Astrocyte of the spinal cord (primary cell): Measurements from ENCODE around the gene FAT2.

ENCODE experiments used
- DNase-seq: peaks from one replicate; pipeline ENCODE4 v3.0.0; 2011; ENCODE audit warnings: low read depth, low spot score
- H3K4me3 ChIP-seq: 2 replicates; pipeline ENCODE4 v1.5.1; 2011; ENCODE audit warnings: low read depth, mild to moderate bottlenecking, low read length, moderate library complexity
- CTCF ChIP-seq: IDR thresholded peaks from 2 replicates; pipeline ENCODE4 v1.5.1; 2012; ENCODE audit warnings: low read depth, mild to moderate bottlenecking, low read length, inconsistent platforms
- in situ Hi-C: cut with HindIII; loops from 2 replicates; pipeline ENCODE4 v1.10.0; 2017; ENCODE audit warnings: low sequenced_read_pairs

FAT2 gene

DNA sequence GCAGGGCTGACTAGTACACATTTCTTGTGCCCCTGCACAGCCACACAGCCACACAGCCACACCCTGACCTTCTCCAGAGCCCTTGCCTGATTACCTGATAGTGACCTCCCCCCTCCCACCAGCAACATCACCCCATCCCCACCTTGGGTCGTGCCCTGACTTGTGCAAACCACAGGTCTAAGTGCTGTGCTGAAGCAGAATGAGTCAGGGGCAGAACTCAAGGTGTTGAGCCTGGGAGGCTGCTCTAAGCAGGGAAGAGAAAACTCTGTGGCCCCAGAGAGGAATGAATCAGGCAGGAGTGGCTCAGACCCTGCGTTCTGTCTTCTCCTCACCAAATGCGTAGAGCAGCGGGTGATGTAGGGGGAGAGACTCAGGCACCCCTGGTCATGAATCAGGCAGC lies 24.3 kb upstream of the FAT2 start:
- in situ Hi-C loops, result no loop called here
- H3K4me3 ChIP-seq, result no peak overlapping the region
- no peak for DNase-seq
- TF ChIP-seq CTCF, result no peak

DNA sequence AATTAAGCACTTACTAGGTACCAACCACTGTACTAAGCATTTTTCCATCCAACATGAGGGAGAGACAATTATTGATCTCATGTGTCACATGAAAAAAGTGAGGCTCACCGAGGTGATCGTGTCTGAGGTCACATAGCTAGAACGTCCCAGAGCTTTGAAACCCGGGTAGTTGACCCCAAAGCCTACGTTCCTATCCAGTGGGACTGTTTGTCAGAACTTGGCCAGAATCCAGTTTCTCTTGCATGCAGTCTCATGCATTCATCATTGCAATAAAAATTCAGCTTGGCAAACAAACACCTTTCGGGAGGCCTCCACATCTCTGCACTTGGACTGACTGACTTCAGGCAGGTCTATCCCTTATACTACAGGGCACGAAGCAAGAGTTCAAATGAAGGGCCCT lies 23.4 kb upstream of the FAT2 start:
- no peak for DNase-seq
- in situ Hi-C loops, result no loop called here
- H3K4me3 ChIP-seq, result no peak overlapping the region
- no peak for TF ChIP-seq CTCF

GRCh38 chr5:151612689-151613427 lies 21.7 kb upstream of the FAT2 start:
- TF ChIP-seq CTCF, result no peak
- in situ Hi-C loops, result no loop called here
- no peak for DNase-seq
- no peak overlapping the region for H3K4me3 ChIP-seq

GRCh38 chr5:151611127-151611775 lies 20.1 kb upstream of the FAT2 start:
- in situ Hi-C loops, result no loop called here
- no peak for TF ChIP-seq CTCF
- no peak for DNase-seq
- H3K4me3 ChIP-seq, result no peak overlapping the region

DNA sequence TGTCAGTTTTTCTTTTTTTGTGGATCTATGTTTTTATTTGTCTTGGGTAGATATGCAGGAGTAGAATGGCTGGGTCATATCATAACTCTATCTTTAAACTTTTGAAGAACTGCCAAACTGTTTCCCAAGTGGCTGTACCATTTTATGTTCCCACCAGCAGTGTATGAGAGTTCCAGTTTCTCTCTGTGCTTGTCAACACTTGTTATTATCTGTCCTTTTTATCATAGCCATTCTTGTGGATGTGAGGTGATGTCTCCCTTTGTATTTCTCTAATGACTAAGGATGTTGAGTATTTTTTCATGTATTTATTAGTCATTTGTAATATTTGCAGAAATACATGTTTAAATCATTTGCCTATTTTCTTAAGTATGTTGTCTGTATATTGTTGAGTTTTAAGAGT lies 17.4 kb upstream of the FAT2 start:
- in situ Hi-C loops, result no loop called here
- TF ChIP-seq CTCF, result no peak
- no peak overlapping the region for H3K4me3 ChIP-seq
- DNase-seq, result no peak

DNA sequence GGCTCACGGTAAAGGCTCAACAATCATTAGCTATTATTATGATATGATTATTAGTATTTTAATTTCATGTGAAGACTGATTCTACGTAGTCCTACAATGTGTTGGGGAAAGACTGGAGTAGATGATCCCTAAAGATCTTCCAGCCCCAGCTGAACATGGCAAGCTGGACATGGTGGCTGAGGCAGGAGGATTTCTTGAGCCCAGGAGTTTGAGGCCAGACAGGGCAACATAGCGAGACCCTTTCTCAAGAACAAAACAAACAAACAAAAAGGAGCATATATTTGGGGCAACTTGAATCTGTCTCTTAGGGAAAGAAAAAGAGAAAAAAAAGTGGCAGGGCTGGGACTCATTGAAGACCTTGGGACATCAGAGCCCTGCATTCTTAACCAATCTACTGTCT lies 16.2 kb upstream of the FAT2 start:
- H3K4me3 ChIP-seq, result no peak overlapping the region
- no peak for TF ChIP-seq CTCF
- in situ Hi-C loops, result no loop called here
- no peak for DNase-seq
